HuH-7.5 (cell line): ENCODE results near the gene TPH1.
"Not testable (repeated sequence)": the region's sequence is repeated elsewhere in the genome, so short reads cannot be mapped to it uniquely, and the experiment has no call there.

Source experiments
- DNase-seq: peaks from one replicate; pipeline ENCODE4 v3.0.0; 2011; ENCODE audit warnings: low spot score

The TPH1 gene

GRCh38 chr11:18019650-18020049 lies 26.4 kb downstream of the TPH1 start:
- no peak for DNase-seq

- no peak for DNase-seq
Observed at GRCh38 chr11:18016789-18017188, 29.3 kb downstream of the TPH1 start.

- DNase-seq, result no peak
Observed at GRCh38 chr11:18014876-18015275, 31.2 kb downstream of the TPH1 start.

GRCh38 chr11:18013790-18014507 lies 32.1 kb downstream of the TPH1 start:
- DNase-seq, result no peak

- DNase-seq, result peak; percentile 73
Observed at GRCh38 chr11:18012906-18013781, 32.9 kb downstream of the TPH1 start, which contains the start of gene SERGEF. TSS of gene SERGEF (minus strand) at chr11:18013047. CDS start at chr11:18013010, 37 bp downstream.

GRCh38 chr11:18012122-18012905 lies 33.8 kb downstream of the TPH1 start:
- peak; percentile 13 for DNase-seq

- DNase-seq, result no peak
Observed at GRCh38 chr11:18011633-18012032, 34.4 kb downstream of the TPH1 start.

- DNase-seq, result no peak
Observed at GRCh38 chr11:18010977-18011586, 35.0 kb downstream of the TPH1 start.

GRCh38 chr11:18010121-18010670 lies 35.9 kb downstream of the TPH1 start:
- DNase-seq, result no peak

GRCh38 chr11:18005376-18006129 lies 40.5 kb downstream of the TPH1 start:
- no peak for DNase-seq

GRCh38 chr11:18001191-18001590 lies 44.9 kb downstream of the TPH1 start:
- DNase-seq, result no peak

GRCh38 chr11:18000760-18001159 lies 45.3 kb downstream of the TPH1 start:
- DNase-seq, result no peak

- not testable (repeated sequence) for DNase-seq
Observed at GRCh38 chr11:18000128-18000527, 45.9 kb downstream of the TPH1 start.
